Endothelial cell of hepatic sinusoid (primary cell): ENCODE measurements around the gene CDH9.

Experiments
- in situ Hi-C: cut with HindIII; loops from 2 replicates; pipeline ENCODE4 v1.10.0; 2017; ENCODE audit warnings: low sequenced_read_pairs

CDH9 gene, protein sequence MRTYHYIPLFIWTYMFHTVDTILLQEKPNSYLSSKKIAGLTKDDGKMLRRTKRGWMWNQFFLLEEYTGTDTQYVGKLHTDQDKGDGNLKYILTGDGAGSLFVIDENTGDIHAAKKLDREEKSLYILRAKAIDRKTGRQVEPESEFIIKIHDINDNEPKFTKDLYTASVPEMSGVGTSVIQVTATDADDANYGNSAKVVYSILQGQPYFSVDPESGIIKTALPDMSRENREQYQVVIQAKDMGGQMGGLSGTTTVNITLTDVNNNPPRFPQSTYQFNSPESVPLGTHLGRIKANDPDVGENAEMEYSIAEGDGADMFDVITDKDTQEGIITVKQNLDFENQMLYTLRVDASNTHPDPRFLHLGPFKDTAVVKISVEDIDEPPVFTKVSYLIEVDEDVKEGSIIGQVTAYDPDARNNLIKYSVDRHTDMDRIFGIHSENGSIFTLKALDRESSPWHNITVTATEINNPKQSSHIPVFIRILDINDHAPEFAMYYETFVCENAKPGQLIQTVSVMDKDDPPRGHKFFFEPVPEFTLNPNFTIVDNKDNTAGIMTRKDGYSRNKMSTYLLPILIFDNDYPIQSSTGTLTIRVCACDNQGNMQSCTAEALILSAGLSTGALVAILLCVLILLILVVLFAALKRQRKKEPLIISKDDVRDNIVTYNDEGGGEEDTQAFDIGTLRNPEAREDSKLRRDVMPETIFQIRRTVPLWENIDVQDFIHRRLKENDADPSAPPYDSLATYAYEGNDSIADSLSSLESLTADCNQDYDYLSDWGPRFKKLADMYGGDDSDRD

DNA sequence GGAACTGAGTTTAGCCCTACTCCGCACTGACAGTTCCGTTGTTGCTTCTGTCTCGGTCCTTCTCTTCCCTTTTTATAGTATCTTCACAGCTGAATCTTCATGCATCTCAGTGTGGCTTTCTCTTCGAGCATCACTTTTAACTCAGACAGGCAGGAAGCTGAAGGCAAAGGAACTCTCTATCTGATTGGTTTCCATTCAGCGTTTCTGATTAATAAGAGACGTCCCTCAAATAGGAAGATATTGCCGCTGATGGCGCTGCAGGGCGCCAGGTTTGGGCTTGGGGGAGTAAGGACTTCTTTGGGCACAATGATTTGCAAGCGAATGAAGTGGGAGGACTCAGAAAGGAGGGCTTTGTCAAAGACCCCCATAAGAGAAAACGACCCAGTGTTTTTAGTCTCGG, at the start of gene CDH9:
Gene CDH9 (minus strand): TSS at position 111 of the 400 bp plus-strand sequence. CDS start 50,253 bp downstream, outside the sequence.
- in situ Hi-C loops, result no loop called here

DNA sequence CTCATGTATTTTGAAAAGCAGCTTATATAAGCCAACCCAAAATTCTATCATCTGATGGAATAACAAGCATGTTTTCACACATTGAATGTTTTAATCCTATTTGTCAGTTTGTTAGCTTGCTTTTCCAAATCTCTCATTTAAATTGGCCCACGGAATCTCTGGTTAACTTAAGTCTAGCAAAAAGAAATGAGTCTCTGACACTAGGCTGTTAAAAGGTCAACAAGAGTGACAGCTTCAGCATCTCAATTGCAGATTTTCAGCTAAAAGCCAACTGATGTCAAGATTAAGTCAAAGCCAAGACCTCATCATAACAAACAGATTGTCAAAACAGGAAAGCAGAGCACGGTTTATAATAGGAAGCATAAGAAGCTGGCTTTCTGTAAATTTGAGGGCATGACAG, 49.4 kb upstream of the CDH9 start:
- in situ Hi-C loops, result no loop called here

DNA sequence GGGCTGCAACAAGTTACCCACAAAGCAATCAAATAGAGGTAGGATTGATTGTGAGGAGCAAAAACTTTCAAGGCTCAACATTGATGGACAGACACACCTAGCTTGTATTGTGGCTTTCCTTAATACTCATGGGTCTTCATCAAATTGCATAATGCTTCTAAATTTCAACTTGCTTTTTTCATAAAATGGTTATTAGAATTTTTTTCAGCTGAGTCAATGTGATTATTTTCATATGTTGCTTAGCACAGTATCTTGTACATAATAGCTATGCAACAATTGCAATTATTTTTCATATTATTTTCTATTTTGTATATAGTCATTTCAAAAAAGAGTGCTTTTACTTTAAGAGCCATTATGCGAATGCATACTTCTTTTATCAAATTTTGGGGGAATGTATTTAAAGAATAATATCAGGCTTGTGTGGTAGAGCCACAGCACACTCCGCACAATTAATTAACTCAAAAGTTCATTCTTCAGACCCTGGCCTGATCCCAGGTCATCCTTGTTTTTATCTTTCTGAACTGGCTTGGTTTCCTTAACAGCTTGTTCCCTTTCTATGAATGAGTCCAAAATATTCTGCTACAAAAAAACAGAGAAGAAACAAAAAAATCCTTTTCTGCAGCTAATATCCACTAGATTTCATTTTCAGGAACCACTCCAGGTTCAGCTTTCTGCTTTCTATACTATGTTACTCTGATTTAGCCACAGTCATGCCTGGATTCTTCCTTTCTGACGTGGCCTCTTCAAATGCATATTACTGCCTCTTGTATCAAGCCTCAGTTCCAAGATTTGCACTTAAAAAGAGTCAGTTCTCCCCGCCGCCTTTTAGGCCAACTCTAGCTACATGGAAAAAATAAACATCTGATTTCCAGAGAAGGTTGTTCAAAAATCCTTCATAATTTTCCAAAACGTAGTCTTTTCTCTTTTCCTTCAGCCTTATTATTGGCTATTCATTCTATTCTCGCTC, 45.3 kb upstream of the CDH9 start:
- in situ Hi-C loops, result no loop called here

DNA sequence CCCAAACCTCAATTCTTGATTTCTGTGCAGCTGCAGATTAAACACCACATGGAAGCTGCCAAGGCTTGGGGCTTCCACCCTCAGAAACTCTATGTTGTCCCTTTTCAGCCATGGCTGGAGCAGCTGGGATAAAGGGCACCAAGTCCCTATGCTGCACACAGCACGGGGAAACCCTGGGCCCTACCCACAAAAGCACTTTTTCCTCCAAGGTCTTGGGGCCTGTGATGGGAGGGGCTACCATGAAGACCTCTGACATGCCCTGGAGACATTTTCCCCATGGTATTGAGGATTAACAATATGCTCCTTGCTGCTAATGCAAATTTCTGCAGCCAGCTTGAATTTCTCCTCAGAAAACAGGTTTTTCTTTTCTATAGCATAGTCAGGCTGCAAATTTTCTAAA, 41.8 kb upstream of the CDH9 start:
- in situ Hi-C loops, result no loop called here

DNA sequence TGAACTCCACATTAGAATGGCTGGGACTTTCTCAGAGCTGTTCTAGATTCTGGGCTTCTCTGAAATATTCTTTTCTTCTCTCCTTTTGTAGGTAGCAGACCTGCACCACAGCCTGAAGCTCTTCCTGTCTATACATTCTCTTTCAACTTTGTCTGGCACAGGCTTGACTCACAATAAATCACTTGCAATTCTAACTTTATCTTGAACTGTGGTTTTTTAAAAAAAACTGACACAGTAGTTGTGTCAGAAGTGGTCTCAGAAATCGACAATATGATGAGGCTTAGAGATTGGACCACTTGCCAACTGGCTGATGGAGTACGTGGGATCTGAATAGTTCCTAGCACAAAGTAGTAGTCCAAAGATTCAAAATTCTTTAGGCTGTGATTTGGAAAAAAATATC, 24.1 kb upstream of the CDH9 start:
- in situ Hi-C loops, result no loop called here

DNA sequence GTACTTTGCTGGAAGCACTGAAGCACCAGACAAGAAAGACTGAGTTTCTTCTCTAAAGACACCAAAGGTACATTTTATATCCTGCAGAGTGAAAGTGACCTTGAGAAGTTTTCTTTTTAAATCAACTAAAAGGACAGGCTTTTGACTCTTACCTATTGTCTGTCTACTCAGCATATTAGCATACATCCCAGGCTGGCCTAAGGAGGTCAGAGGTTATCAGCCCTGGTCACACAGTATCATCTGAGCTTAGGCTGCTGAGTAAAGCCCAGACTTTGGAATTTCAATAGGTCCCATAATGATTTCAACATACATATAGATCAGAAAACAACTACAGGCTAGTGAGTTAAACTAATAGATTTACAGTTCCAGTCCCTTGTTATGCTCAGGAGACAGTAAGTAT, 10.1 kb upstream of the CDH9 start:
- in situ Hi-C loops, result no loop called here

DNA sequence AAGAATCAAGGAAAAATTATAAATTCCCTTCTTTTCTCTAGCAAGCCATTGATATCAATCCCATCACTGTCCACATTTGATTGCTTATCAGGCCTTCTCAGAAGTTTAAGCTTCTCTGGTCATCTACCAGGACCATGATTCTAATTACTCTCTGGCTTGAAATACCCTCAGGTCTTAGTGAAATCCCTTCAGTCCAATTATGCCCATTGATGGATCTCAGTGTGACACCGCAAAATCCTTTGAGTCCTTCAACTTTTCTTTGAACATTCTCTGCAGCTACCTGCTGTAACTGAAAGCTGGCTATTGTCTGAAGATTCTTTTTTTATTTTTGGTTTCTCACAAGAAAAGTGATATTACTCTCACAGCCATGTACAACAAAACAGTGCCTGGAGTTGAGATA, 3.0 kb upstream of the CDH9 start:
- in situ Hi-C loops, result no loop called here

DNA sequence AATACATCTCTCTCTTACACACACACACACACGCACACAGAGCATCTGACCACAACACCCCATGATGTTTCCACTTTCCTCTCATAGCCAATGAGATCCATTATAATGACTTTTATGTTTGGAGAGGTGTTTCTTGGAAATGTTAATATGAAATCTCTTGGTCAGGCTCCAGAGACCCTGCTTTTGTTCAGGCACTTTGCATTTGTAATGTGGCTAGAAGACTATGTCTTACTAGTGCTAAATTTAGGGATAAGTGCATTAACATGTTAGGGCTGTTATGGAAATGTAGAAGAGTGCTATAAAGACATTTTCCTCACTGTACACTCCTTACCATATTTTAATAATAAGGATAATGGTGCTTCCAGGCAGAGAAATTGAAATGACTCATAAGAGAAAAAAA, 3.8 kb downstream of the CDH9 start:
- in situ Hi-C loops, result no loop called here

DNA sequence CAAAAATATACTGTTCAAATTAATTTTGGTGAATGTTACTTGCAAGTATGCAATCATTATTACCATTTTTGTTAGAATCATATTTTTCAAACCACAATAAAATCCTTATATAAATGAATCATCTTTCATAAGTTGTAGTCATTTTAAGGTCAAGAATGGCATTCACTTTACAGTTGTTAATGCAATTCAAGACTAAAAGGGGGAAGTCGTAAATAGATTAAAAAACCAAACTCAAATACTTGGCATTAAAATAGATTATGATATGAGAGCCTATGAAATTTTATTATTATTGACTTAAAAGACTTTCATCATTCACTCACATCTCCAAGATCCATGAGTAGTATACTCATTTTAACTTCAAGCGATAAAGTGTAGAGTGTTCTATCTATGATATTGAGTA, 11.6 kb downstream of the CDH9 start:
- in situ Hi-C loops, result no loop called here

DNA sequence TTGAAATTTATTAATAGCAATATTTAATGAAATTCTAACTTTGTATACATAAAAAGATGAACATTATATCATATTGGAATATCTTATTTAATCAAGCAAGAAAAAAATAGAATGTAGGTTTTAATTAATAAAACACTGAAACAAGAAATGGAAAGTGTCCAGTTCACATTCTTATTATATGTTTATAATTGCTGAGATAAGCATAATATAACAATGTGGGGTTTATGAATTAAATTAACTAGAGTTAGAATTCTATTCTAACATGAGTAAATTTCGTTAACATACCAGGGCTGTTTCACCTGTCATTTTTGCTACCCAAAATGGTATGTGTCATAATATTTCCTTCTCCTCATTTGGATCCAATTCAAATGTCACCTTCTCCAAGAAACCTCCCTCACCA, 12.3 kb downstream of the CDH9 start:
- in situ Hi-C loops, result no loop called here

DNA sequence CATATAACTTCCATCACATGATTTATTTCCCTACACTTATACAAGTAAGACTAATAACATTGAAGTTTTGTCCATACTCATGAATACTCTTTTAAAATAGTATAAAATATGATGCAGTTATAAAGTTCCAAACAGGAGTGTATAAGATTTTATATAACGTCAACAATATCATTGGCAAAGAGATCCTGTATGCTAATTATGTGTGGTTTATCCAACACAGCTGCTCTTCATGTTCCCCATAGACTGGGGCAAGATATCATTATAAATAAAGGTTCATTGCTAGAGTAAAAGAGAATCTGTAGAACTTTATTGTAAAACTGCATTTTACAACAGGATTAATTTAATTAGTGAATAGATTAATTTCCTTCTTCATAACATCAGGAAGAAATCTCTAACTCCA, 16.9 kb downstream of the CDH9 start:
- in situ Hi-C loops, result no loop called here

DNA sequence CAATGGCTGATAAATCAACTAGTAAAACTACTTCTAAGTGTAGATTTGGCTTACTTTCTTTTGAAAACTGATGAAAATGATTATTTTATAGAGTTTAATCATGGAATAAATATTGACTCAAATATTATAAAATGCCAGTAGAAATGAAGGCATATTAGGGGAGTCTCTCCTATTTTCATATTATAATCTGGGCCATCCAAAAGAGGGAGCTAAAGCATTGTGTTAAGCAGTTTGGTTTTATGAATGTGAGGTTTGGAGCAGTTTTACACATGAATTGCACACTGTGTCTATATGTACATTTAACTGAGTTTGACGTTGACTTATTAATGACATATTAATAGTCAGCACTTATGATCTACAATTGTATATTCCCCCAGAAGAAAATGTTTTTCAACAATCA, 17.4 kb downstream of the CDH9 start:
- in situ Hi-C loops, result no loop called here

DNA sequence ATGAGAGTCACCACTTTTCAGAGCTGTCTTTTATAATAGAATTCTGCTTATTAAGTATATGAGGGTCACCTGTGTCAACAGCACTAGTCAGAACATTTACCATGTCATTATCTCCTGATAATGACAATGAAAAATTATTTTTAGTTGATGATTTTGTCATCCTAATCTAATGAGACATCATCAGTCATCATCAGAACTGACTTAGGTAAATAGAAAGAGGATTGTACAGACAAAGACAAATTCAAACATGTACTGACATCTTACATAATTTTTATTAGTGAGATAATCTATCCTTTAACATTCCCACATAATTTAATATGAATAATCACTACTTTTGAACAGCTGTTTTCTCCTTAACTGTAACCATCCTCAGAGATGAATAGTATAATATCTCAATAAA, 22.6 kb downstream of the CDH9 start:
- in situ Hi-C loops, result no loop called here

DNA sequence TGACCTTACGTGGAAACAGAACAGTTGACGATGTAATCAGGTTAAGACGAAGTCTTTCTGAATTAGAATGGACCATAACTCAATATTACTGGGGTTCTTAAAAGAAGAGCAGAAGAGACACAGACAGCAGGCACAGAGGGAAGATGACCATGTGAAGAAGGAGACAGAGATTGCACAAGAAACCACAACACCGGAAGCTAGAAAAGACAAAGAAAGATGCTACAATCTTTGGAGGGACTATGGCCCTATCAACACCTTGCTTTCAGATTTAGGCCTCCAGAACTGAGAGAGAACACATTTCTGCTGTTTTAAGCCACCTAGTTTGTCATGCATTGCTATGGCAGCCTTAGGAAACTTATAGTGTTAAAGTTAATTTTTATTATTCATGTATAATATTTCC, 27.1 kb downstream of the CDH9 start:
- in situ Hi-C loops, result no loop called here

DNA sequence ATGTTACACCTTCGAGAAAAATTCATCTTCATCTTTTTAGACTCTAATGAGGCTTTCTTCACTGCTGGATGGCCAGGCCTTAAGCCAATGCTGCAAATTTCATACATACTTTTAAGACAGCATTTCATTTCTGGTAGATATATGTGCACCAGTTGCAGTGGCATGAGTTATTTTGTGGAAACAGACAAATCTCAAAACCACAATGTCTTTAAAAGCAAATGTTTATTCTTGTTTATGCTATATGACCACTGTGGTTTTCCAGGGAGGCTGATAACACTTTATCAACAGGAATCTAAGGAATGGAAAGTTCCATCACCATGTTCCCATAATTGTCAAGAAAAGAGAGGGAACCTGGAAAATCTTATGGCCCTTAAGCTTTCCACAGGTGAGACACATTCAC, 27.7 kb downstream of the CDH9 start:
- in situ Hi-C loops, result no loop called here

DNA sequence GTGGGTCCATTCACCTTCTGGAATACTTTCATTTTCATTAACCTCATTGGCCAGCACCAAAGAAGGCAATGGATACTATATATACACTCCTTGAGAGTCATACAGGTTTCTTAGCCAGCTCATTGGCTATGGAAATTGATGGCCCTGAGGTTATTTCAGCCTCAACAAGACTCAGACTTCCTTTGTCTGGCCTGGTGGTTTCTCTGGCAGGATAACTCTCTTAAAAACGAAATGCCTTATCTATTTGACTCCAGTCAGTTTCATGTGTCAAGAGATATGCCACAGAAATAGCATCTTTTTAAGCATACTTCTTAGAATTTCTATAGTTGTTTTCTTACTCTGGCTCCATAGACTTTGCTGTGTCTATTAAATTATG, 28.9 kb downstream of the CDH9 start:
- in situ Hi-C loops, result no loop called here

DNA sequence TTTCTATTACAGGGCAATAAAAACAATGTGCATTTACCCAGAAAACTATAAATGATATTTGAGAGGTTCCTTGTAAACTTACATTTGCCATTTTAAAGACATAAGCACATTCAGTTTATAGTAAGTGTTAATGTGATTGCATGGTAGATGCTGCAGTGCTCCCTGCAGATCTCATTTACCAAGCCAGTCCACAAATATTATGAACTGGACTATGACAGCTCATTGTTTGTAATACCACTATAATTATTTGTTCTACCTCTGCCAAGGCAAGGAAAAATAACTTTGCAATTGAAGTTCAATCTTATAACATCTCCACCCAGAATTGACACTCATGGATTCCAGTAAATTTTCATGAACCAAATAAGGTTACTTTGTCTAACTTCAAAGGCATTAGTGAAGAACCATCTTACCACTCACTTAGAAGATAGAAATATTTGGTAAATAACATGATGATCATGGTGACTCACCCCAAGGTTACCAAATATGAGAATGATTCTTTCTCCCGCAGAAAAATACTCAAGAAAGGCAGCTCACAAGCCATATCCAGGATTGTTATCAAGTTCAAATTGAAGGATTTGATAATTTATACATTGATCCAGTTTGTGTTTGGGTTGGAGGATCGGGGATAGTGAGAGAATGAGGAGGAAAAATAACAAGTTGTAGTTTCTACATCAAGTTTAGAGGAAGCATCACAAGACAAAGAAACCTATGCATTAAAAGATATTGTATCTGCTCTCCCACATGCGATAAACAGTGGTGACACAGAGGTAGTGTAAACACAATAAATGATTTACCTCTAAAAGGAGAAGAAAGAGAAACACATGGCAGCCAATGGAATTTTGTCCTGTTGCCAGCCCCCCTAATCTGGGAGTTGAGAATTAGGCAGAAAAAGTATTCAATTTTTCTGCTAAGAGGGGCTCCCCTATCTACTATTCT, 29.5 kb downstream of the CDH9 start:
- in situ Hi-C loops, result no loop called here

DNA sequence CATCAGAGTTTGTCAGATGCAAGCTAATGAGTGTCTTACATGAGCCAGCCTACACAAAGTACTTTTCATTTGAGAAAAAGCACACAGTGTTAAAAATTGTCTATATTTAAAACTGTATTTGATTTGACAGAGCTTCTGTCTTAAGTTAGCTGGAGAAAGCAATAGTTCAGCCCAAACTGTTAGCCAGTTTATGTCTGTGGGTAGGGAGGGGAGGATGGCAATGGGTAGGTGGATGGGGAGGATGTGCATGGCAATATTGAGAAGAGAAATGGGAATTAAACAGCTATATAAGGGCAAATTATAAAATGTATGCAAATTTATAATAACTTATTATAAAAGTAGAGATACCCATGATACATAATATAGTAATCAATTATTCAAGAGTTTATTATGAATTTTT, 31.3 kb downstream of the CDH9 start:
- in situ Hi-C loops, result no loop called here

DNA sequence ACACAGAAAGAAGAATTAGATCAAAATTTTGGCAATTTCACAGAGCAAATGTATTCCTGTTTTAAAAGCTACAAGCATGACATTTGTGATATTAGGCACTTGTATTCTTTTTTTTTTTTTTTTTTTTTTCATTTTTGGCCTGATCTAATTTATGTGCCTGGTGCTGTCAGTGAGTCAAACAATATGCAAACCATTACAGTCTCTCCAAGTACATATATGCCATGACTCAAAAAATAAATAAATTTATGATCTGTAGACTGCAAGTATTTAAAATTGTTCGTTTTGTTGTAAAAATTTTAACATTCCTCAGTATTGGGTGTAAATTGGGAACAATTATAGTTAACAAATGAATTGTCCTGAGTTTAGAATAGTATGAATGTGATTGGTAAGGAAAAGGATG, 51.4 kb downstream of the CDH9 start:
- in situ Hi-C loops, result no loop called here

DNA sequence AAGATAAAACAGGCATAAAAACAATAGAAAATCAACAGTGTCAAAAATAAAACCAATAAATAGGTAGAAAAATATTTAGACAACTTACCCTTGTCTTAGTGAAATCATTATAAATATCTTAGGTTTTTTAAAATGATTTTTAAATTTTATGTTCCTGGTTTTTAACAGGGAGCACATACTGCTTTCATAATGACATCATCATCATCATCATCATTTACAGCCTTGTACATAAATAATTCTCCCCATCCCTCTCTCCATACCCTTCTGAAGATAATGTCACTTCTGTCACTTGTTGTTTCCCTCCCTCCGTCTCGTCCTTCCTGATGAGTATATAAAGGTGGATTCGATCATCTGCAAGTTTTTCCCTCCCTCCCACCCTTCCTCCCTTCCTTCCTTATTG, 56.6 kb downstream of the CDH9 start:
- in situ Hi-C loops, result no loop called here
